A549 (cell line): ENCODE results near the gene CRYBB2. TPM values are rescaled to one million over a fixed set of nuclear protein-coding genes. Genes with fewer than 3 reads are reported as not detected.

Source experiments
- ATAC-seq, 2 experiments: fragments of 200-7000 bp in 1 of 2; fragments of >200 bp in 1 of 2; cut with Nextera tagmentation in 1 of 2; cut with Tn5 transposase in 1 of 2; 3 replicates each; pipeline versions ENCODE4 v1.8.0 to v1.9.1; 2018 to 2020; ENCODE audit warnings: mild to moderate bottlenecking in 1 of 2, moderate library complexity in 1 of 2
- CTCF ChIA-PET: fragments of 300-600 bp; sonication (Branson Sonifier 250); formaldehyde crosslinking; extraction: SDS; loops from one replicate; lab custom pipeline; 2021; ENCODE audit warnings: antibody characterized with exemption, inconsistent platforms; lab: Yijun Ruan, JAX
- POLR2A ChIA-PET: fragments of 350-600 bp; formaldehyde crosslinking; extraction: SDS; loops from one replicate; lab custom pipeline; 2021; ENCODE audit warnings: antibody characterized with exemption, inconsistent platforms; lab: Yijun Ruan, JAX
- DNase-seq, 2 experiments: peaks; one replicate each; pipeline versions ENCODE4 v3.0.0 to v3.0.0-alpha.2; 2011 to 2016; ENCODE audit warnings: low read depth in 1 of 2, low spot score in 1 of 2
- FAIRE-seq: peaks from 2 replicates; lab custom pipeline; 2011; peaks lifted over from hg19 to GRCh38; lab: Jason Lieb, UNC
- H3K27ac ChIP-seq, 2 experiments: fragments of >200 bp; sonication (Bioruptor Twin); formaldehyde crosslinking; 3 replicates each; pipeline ENCODE4 v1.5.1; 2016 to 2017
- H3K4me1 ChIP-seq: fragments of >200 bp; sonication (Bioruptor Twin); formaldehyde crosslinking; 3 replicates; pipeline ENCODE4 v1.6.1; 2016
- H3K4me2 ChIP-seq: fragments of >200 bp; sonication (Bioruptor Twin); formaldehyde crosslinking; 3 replicates; pipeline ENCODE4 v1.6.1; 2016
- H3K4me3 ChIP-seq: fragments of >200 bp; sonication (Bioruptor Twin); formaldehyde crosslinking; 3 replicates; pipeline ENCODE4 v1.5.1; 2016
- H3K9me3 ChIP-seq: fragments of >200 bp; sonication (Bioruptor Twin); formaldehyde crosslinking; 3 replicates; pipeline ENCODE4 v1.6.1; 2016
- BHLHE40 ChIP-seq: IDR thresholded peaks from 2 replicates; pipeline ENCODE4 v1.6.1; 2012; ENCODE audit warnings: low read depth, low read length, inconsistent platforms
- CBX2 ChIP-seq: fragments of 200-600 bp; sonication (generic); IDR thresholded peaks from 2 replicates; pipeline ENCODE4 v1.6.1; 2016; ENCODE audit warnings: low read depth, mild to moderate bottlenecking, borderline replicate concordance
- CEBPB ChIP-seq, 2 experiments: fragments of >200 bp in 1 of 2; sonication (Bioruptor Twin) in 1 of 2; formaldehyde crosslinking in 1 of 2; IDR thresholded peaks; 2 replicates each; pipeline ENCODE4 v1.6.1; 2012 to 2016
- CHD2 ChIP-seq: fragments of 150-350 bp; IDR thresholded peaks from 2 replicates; pipeline ENCODE4 v1.6.1; 2014; ENCODE audit warnings: low read length; ENCODE audit not compliant: partially characterized antibody
- CHD4 ChIP-seq: fragments of 200-600 bp; sonication (generic); IDR thresholded peaks from 2 replicates; pipeline ENCODE4 v1.6.1; 2016; ENCODE audit warnings: antibody characterized with exemption, mild to moderate bottlenecking, borderline replicate concordance
- EHF ChIP-seq: fragments of 250-450 bp; sonication (Bioruptor Pico); IDR thresholded peaks from 2 replicates; pipeline ENCODE4 v1.5.0; 2020; ENCODE audit warnings: mild to moderate bottlenecking
- EHMT2 ChIP-seq: fragments of 200-600 bp; sonication (generic); IDR thresholded peaks from 2 replicates; pipeline ENCODE4 v1.6.1; 2016; ENCODE audit warnings: antibody characterized with exemption, low read depth, mild to moderate bottlenecking, moderate library complexity
- ESRRA ChIP-seq: fragments of 150-350 bp; IDR thresholded peaks from 2 replicates; pipeline ENCODE4 v1.6.1; 2014; ENCODE audit warnings: mild to moderate bottlenecking, low read length, borderline replicate concordance
- FOSL2 ChIP-seq, 2 experiments: fragments of 450-650 bp in 1 of 2; fragments of >200 bp in 1 of 2; sonication (Bioruptor Twin) in 1 of 2; formaldehyde crosslinking; IDR thresholded peaks; 2 replicates each; pipeline versions ENCODE4 v1.5.0 to v1.6.1; 2016 to 2020; ENCODE audit warnings: mild to moderate bottlenecking in 1 of 2, moderate library complexity in 1 of 2
- GATA3 ChIP-seq: IDR thresholded peaks from 2 replicates; pipeline ENCODE4 v1.6.1; 2012; ENCODE audit warnings: borderline replicate concordance
- HMGXB4 ChIP-seq: fragments of 250-450 bp; sonication (Bioruptor Pico); IDR thresholded peaks from 2 replicates; pipeline ENCODE4 v1.5.0; 2021; ENCODE audit warnings: mild to moderate bottlenecking, moderate library complexity, borderline replicate concordance
- HOXB13 ChIP-seq: fragments of 250-450 bp; sonication (Bioruptor Pico); IDR thresholded peaks from 2 replicates; pipeline ENCODE4 v1.5.0; 2020; ENCODE audit warnings: low read depth, mild to moderate bottlenecking, moderate library complexity
- JUN ChIP-seq, 2 experiments: fragments of >200 bp; sonication (Bioruptor Twin); formaldehyde crosslinking; IDR thresholded peaks; 2 replicates in 1 of 2; 3 replicates in 1 of 2; pipeline ENCODE4 v1.6.1; 2016 to 2017
- MAFK ChIP-seq: fragments of 450-650 bp; IDR thresholded peaks from 2 replicates; pipeline ENCODE4 v1.6.1; 2014; ENCODE audit not compliant: partially characterized antibody
- MAX ChIP-seq: IDR thresholded peaks from 2 replicates; pipeline ENCODE4 v1.6.1; 2012
- NFE2L2 ChIP-seq: fragments of 150-350 bp; conservative IDR thresholded peaks from 2 replicates; pipeline ENCODE4 v1.6.1; 2014; ENCODE audit warnings: low read length
- NPAS2 ChIP-seq: fragments of 250-450 bp; sonication (Bioruptor Pico); IDR thresholded peaks from 2 replicates; pipeline ENCODE4 v1.8.0; 2022; ENCODE audit warnings: mild to moderate bottlenecking, moderate library complexity, borderline replicate concordance
- PBX3 ChIP-seq: IDR thresholded peaks from 2 replicates; pipeline ENCODE4 v1.6.1; 2012
- PHF8 ChIP-seq: fragments of 200-600 bp; sonication (generic); IDR thresholded peaks from 2 replicates; pipeline ENCODE4 v1.6.1; 2016; ENCODE audit warnings: low read depth, mild to moderate bottlenecking, antibody characterized with exemption, moderate library complexity, borderline replicate concordance
- RARB ChIP-seq: fragments of 250-450 bp; sonication (Bioruptor Pico); IDR thresholded peaks from 2 replicates; pipeline ENCODE4 v1.8.0; 2021; ENCODE audit warnings: mild to moderate bottlenecking, moderate library complexity
- RCOR1 ChIP-seq: fragments of 150-350 bp; IDR thresholded peaks from 2 replicates; pipeline ENCODE4 v1.6.1; 2014; ENCODE audit warnings: antibody characterized with exemption, low read length, low read depth
- RFX5 ChIP-seq: fragments of 450-650 bp; IDR thresholded peaks from 2 replicates; pipeline ENCODE4 v1.7.1; 2014; ENCODE audit warnings: antibody characterized with exemption, mild to moderate bottlenecking, moderate library complexity
- SREBF2 ChIP-seq: fragments of 450-650 bp; IDR thresholded peaks from 2 replicates; pipeline ENCODE4 v1.6.1; 2014; ENCODE audit warnings: mild to moderate bottlenecking, moderate library complexity
- TFCP2L1 ChIP-seq: fragments of 250-450 bp; sonication (Bioruptor Pico); IDR thresholded peaks from 2 replicates; pipeline ENCODE4 v1.5.0; 2021; ENCODE audit warnings: mild to moderate bottlenecking
- TP53 ChIP-seq: fragments of 250-450 bp; sonication (Bioruptor Pico); IDR thresholded peaks from 2 replicates; pipeline ENCODE4 v1.5.0; 2021; ENCODE audit warnings: mild to moderate bottlenecking, moderate library complexity
- ZNF302 ChIP-seq: fragments of 250-450 bp; sonication (Bioruptor Pico); IDR thresholded peaks from 2 replicates; pipeline ENCODE4 v1.9.0; 2021; ENCODE audit warnings: inconsistent platforms, mild to moderate bottlenecking, moderate library complexity
- WGBS: methylation state at CpG from one replicate; pipeline ENCODE4 v1.1.6; 2017; ENCODE audit errors: missing lambda C conversion rate; 5-methylcytosine and 5-hydroxymethylcytosine counted together
- polyA plus RNA-seq, 4 experiments: library from polyadenylated mRNA; depleted of rRNA in 3 of 4; stranded (reverse); fragments of >200 nt; fragmentation: RNase III in 1 of 4; extraction: RNeasy Plus Mini Kit Qiagen cat#74134 plus additional on column Dnase treatment in 1 of 4; gene quantifications; 2 replicates in 3 of 4; 3 replicates in 1 of 4; pipeline ENCODE4 v1.2.3, GENCODE V29; 2011 to 2017
- TF ChIP-seq, protein P1 (sequence below): fragments of 250-450 bp; sonication (Bioruptor Pico); IDR thresholded peaks from 2 replicates; pipeline ENCODE4 v1.5.0; 2020; ENCODE audit warnings: low read depth, mild to moderate bottlenecking, moderate library complexity

The CRYBB2 gene
- polyA plus RNA-seq, 2 of the 4 experiments (the other 2 are of a cell fraction) = not detected

- H3K9me3 ChIP-seq = no peaks in the 10 kb centered on the region
- no peak overlapping the region for H3K27ac ChIP-seq
- 80% methylated on average over 3 of the region's 3 CpGs for WGBS
- FAIRE-seq = no peak
- CTCF ChIA-PET = interaction anchor here (1.3 to 1.4 kb wide), 2 partner anchors 16 to 55 kb away, joined by 3 read pairs; no protein-coding TSS in a partner anchor
- TF ChIP-seq TP53 (no peak), FOSL2 (IDR thresholded peaks at IDR 0.05) (no peak), FOSL2 (CRISPR knock-in tag; IDR thresholded peaks at IDR 0.05) (no peak), EHF (no peak), GATA3 (no peak), SREBF2 (no peak), ZNF302 (CRISPR knock-in tag) (no peak), NPAS2 (CRISPR knock-in tag) (no peak), TFCP2L1 (no peak), HOXB13 (CRISPR knock-in tag) (no peak), RCOR1 (no peak), RARB (no peak), BHLHE40 (no peak), CEBPB (IDR thresholded peaks at IDR 0.05) (no peak), HMGXB4 (CRISPR knock-in tag) (no peak), PBX3 (no peak), MAX (no peak)
- TF ChIP-seq, protein P1, sequence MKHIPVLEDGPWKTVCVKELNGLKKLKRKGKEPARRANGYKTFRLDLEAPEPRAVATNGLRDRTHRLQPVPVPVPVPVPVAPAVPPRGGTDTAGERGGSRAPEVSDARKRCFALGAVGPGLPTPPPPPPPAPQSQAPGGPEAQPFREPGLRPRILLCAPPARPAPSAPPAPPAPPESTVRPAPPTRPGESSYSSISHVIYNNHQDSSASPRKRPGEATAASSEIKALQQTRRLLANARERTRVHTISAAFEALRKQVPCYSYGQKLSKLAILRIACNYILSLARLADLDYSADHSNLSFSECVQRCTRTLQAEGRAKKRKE (CRISPR knock-in tag) = no peak
- TF ChIP-seq, all 56 proteins: peak for 0
- no peak for DNase-seq
- H3K4me1 ChIP-seq = no peaks in the 10 kb centered on the region
- H3K4me2 ChIP-seq = no peak overlapping the region
- no peak for ATAC-seq
- H3K4me3 ChIP-seq = no peak overlapping the region
- POLR2A ChIA-PET = no interaction called here
Measured at GRCh38 chr22:25186140-25186539, 33.3 kb upstream of the CRYBB2 start.

DNA sequence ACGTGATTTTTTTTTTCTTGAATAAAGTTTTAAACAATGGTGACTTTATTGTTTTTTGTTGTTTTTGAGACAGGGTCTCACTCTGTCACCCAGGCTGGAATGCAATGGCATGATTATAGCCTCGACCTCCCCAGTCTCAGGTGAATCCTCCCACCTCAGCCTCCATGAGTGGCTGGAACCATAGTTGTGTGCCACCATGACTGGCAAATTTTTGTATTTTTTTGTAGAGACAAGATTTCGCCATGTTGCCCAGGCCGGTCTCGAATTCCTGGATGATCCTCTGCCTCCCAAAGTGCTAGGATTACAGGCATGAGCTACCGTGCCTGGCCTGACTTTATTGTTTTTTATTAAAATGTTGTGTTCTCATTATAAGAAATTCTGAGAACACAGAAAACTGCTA lies 32.0 kb upstream of the CRYBB2 start:
- Histone ChIP-seq H3K4me2 (no peak overlapping the region), H3K4me3 (no peak overlapping the region), H3K27ac (no peak overlapping the region), H3K4me1 (no peaks in the 10 kb centered on the region), H3K9me3 (no peaks in the 10 kb centered on the region)
- FAIRE-seq (no peak), ATAC-seq (no peak), DNase-seq (no peak)
- POLR2A ChIA-PET = no interaction called here
- WGBS = 93% methylated on average over 6 of the region's 6 CpGs
- TF ChIP-seq CHD2 = no peak
- no peak for TF ChIP-seq CBX2
- TF ChIP-seq MAFK = peak; percentile 4
- no peak for TF ChIP-seq CHD4
- TF ChIP-seq HMGXB4 (CRISPR knock-in tag) = no peak
- no peak for TF ChIP-seq JUN (IDR thresholded peaks at IDR 0.05)
- TF ChIP-seq EHMT2 = no peak
- no peak for TF ChIP-seq EHF
- TF ChIP-seq NFE2L2 = peak; percentile 74
- no peak for TF ChIP-seq PHF8
- TF ChIP-seq RFX5 = no peak
- TF ChIP-seq ESRRA = no peak
- CTCF ChIA-PET = interaction anchor here (1.0 to 1.6 kb wide), 2 partner anchors 8 to 15 kb away, joined by 3 to 7 read pairs; no protein-coding TSS in a partner anchor
